WTC11 (cell line): ENCODE measurements around the gene ACP3. TPM values are rescaled to one million over a fixed set of nuclear protein-coding genes. Genes with fewer than 3 reads are reported as not detected.

Source experiments
- ATAC-seq: fragments of 200-7000 bp; cut with Tn5 transposase; 2 replicates; pipeline ENCODE4 v1.10.0; 2021; ENCODE audit warnings: mild to moderate bottlenecking, moderate library complexity
- CTCF ChIA-PET: fragments of 300-600 bp; sonication (Branson Sonifier 250); formaldehyde crosslinking; loops from one replicate; lab custom pipeline; 2021; ENCODE audit warnings: antibody characterized with exemption; lab: Charles Lee
- POLR2A ChIA-PET: fragments of 350-600 bp; sonication (Branson Sonifier 250); formaldehyde crosslinking; loops from one replicate; lab custom pipeline; 2021; ENCODE audit warnings: antibody characterized with exemption; lab: Charles Lee
- DNase-seq: peaks from one replicate; pipeline ENCODE4 v3.0.0; 2021; ENCODE audit warnings: low spot score
- H3K27ac Mint-ChIP-seq: 2 replicates; pipeline ENCODE4 v1.8.0; 2021; ENCODE audit warnings: mixed read lengths
- H3K27me3 Mint-ChIP-seq: 2 replicates; pipeline ENCODE4 v1.8.0; 2021; ENCODE audit warnings: low read depth, mild to moderate bottlenecking, moderate library complexity, mixed read lengths
- H3K36me3 Mint-ChIP-seq: 2 replicates; pipeline ENCODE4 v1.8.0; 2021; ENCODE audit warnings: mixed read lengths
- H3K4me1 Mint-ChIP-seq: 2 replicates; pipeline ENCODE4 v1.8.0; 2022; ENCODE audit warnings: mixed read lengths
- H3K4me3 Mint-ChIP-seq: 2 replicates; pipeline ENCODE4 v1.8.0; 2021; ENCODE audit warnings: mild to moderate bottlenecking, moderate library complexity, mixed read lengths
- H3K9me3 Mint-ChIP-seq: 2 replicates; pipeline ENCODE4 v1.8.0; 2021; ENCODE audit warnings: mixed read lengths
- ATF1 ChIP-seq: sonication (generic); formaldehyde crosslinking; IDR thresholded peaks from 2 replicates; pipeline ENCODE4 v1.8.1; 2023; ENCODE audit warnings: mild to moderate bottlenecking, moderate library complexity, missing genetic modification reagents
- CBFB ChIP-seq: sonication (generic); formaldehyde crosslinking; IDR thresholded peaks from 2 replicates; pipeline ENCODE4 v1.8.1; 2022; ENCODE audit warnings: mild to moderate bottlenecking, low read depth, missing genetic modification reagents
- FOXJ3 ChIP-seq: sonication (generic); formaldehyde crosslinking; IDR thresholded peaks from 2 replicates; pipeline ENCODE4 v1.9.0; 2021; ENCODE audit warnings: missing genetic modification reagents, mild to moderate bottlenecking, borderline replicate concordance
- FOXP4 ChIP-seq: sonication (generic); formaldehyde crosslinking; IDR thresholded peaks from 2 replicates; pipeline ENCODE4 v1.8.0; 2022; ENCODE audit warnings: mild to moderate bottlenecking, missing genetic modification reagents
- GABPB1 ChIP-seq: sonication (generic); formaldehyde crosslinking; IDR thresholded peaks from 2 replicates; pipeline ENCODE4 v1.8.1; 2023; ENCODE audit warnings: mild to moderate bottlenecking, missing genetic modification reagents
- HMGA2 ChIP-seq: fragments of 250-450 bp; sonication (Bioruptor Pico); IDR thresholded peaks from 2 replicates; pipeline ENCODE4 v1.4.0; 2021; ENCODE audit warnings: mild to moderate bottlenecking, moderate library complexity
- MLX ChIP-seq: sonication (generic); formaldehyde crosslinking; IDR thresholded peaks from 2 replicates; pipeline ENCODE4 v1.8.1; 2023; ENCODE audit warnings: mild to moderate bottlenecking, missing genetic modification reagents, moderate library complexity
- MYBL2 ChIP-seq: sonication (generic); formaldehyde crosslinking; IDR thresholded peaks from 2 replicates; pipeline ENCODE4 v1.8.1; 2023; ENCODE audit warnings: mild to moderate bottlenecking, moderate library complexity, missing genetic modification reagents
- NFYB ChIP-seq: sonication (generic); formaldehyde crosslinking; conservative IDR thresholded peaks from 2 replicates; pipeline ENCODE4 v1.8.0; 2022; ENCODE audit warnings: low read depth, missing genetic modification reagents
- TEAD1 ChIP-seq: sonication (generic); formaldehyde crosslinking; IDR thresholded peaks from 2 replicates; pipeline ENCODE4 v1.8.0; 2022; ENCODE audit warnings: mild to moderate bottlenecking, missing genetic modification reagents
- ZNF396 ChIP-seq: fragments of 250-450 bp; sonication (Bioruptor Pico); IDR thresholded peaks from 2 replicates; pipeline ENCODE4 v1.8.0; 2021; ENCODE audit warnings: mild to moderate bottlenecking, moderate library complexity, borderline replicate concordance
- total RNA-seq: library from RNA; stranded (reverse); gene quantifications from 3 replicates; pipeline ENCODE4 v1.2.3, GENCODE V29; 2021
- TF ChIP-seq, protein P1 (sequence below): sonication (generic); formaldehyde crosslinking; IDR thresholded peaks from 2 replicates; pipeline ENCODE4 v1.8.1; 2023; ENCODE audit warnings: mild to moderate bottlenecking, missing genetic modification reagents, borderline replicate concordance
- TF ChIP-seq, protein P2 (sequence below): fragments of 200-600 bp; IDR thresholded peaks from 2 replicates; pipeline ENCODE4 v1.8.0; 2022; ENCODE audit warnings: antibody characterized with exemption
- TF ChIP-seq, protein P3 (sequence below): sonication (generic); formaldehyde crosslinking; IDR thresholded peaks from 2 replicates; pipeline ENCODE4 v1.8.1; 2022; ENCODE audit warnings: missing genetic modification reagents, borderline replicate concordance

Gene ACP3
- total RNA-seq, 1 experiment from 2014 or later, result 2.5 TPM

DNA sequence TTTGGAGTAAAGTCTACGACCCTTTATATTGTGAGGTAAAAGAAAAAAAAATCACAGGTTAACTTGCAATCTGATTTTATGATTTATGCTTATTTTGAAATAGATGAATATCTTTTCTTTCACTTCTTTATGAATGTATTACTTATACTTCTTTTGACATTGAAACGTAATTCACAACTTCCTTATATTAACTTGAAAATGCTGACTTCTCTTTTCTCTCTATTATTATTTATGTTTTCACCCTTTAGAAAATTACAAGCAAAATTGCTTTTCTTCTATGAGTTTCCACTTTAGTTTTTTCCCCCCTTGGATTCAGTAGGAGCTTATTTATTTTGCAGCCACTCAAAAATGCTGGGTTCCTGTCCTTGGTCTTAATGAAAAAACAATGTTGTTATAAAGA lies 25.4 kb downstream of the ACP3 start (continued):
- TF ChIP-seq, protein P1, sequence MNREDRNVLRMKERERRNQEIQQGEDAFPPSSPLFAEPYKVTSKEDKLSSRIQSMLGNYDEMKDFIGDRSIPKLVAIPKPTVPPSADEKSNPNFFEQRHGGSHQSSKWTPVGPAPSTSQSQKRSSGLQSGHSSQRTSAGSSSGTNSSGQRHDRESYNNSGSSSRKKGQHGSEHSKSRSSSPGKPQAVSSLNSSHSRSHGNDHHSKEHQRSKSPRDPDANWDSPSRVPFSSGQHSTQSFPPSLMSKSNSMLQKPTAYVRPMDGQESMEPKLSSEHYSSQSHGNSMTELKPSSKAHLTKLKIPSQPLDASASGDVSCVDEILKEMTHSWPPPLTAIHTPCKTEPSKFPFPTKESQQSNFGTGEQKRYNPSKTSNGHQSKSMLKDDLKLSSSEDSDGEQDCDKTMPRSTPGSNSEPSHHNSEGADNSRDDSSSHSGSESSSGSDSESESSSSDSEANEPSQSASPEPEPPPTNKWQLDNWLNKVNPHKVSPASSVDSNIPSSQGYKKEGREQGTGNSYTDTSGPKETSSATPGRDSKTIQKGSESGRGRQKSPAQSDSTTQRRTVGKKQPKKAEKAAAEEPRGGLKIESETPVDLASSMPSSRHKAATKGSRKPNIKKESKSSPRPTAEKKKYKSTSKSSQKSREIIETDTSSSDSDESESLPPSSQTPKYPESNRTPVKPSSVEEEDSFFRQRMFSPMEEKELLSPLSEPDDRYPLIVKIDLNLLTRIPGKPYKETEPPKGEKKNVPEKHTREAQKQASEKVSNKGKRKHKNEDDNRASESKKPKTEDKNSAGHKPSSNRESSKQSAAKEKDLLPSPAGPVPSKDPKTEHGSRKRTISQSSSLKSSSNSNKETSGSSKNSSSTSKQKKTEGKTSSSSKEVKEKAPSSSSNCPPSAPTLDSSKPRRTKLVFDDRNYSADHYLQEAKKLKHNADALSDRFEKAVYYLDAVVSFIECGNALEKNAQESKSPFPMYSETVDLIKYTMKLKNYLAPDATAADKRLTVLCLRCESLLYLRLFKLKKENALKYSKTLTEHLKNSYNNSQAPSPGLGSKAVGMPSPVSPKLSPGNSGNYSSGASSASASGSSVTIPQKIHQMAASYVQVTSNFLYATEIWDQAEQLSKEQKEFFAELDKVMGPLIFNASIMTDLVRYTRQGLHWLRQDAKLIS (CRISPR knock-in tag), result no peak
- TF ChIP-seq ZNF396 (CRISPR knock-in tag), result no peak
- no peak for TF ChIP-seq FOXJ3 (CRISPR knock-in tag)
- TF ChIP-seq MLX (CRISPR knock-in tag), result no peak
- no peak for TF ChIP-seq TEAD1
- no peak for TF ChIP-seq NFYB

DNA sequence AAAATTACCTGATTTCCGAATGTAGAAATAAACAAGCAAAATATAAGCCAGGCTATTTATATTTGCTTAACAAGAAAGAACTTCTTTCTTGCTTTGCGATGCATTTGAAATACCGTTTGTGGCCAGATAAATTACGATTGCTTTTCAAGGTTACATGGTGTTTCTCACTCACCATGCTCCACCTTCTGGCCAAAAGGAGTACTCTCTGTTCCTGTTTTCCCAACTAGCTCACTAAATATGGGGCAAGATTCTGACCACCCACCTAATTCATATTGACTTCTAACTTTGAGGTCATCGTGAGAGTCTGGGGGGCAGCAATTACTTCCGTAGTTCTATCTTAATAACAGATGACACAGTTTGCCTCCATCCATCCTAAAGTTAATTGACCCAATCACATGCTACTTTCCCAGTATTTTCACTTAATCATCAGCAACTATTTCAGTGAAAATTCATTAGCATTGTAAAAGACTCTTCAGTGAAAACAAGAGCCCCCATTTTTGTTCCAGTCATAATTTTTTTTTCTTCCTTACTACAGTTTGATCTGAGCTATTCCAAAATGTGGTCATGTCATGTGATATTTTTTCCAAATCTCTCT lies 25.9 kb downstream of the ACP3 start:
- Mint-ChIP-seq H3K27ac (no peak overlapping the region), H3K27me3 (no peaks in the 10 kb centered on the region), H3K4me3 (no peak overlapping the region), H3K4me1 (peaks cover 13% of the 10 kb centered on the region), H3K9me3 (no peaks in the 10 kb centered on the region), H3K36me3 (no peaks in the 10 kb centered on the region)
- TF ChIP-seq, protein P2, sequence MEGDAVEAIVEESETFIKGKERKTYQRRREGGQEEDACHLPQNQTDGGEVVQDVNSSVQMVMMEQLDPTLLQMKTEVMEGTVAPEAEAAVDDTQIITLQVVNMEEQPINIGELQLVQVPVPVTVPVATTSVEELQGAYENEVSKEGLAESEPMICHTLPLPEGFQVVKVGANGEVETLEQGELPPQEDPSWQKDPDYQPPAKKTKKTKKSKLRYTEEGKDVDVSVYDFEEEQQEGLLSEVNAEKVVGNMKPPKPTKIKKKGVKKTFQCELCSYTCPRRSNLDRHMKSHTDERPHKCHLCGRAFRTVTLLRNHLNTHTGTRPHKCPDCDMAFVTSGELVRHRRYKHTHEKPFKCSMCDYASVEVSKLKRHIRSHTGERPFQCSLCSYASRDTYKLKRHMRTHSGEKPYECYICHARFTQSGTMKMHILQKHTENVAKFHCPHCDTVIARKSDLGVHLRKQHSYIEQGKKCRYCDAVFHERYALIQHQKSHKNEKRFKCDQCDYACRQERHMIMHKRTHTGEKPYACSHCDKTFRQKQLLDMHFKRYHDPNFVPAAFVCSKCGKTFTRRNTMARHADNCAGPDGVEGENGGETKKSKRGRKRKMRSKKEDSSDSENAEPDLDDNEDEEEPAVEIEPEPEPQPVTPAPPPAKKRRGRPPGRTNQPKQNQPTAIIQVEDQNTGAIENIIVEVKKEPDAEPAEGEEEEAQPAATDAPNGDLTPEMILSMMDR, result peak; percentile 60
- TF ChIP-seq FOXP4 (CRISPR knock-in tag), result no peak
- POLR2A ChIA-PET, result interaction anchor here (1.1 kb wide), 1 partner anchor 23 kb away, joined by 3 read pairs; no protein-coding TSS in a partner anchor
- DNase-seq (peak; percentile 26), ATAC-seq (peak; percentile 76)
- CTCF ChIA-PET, result interaction anchor here (0.6 to 4.0 kb wide), 40 partner anchors 8 to 512 kb away, joined by 3 to 147 read pairs (median 6); partner anchors contain the start of genes ACP3, CPNE4 and DNAJC13

DNA sequence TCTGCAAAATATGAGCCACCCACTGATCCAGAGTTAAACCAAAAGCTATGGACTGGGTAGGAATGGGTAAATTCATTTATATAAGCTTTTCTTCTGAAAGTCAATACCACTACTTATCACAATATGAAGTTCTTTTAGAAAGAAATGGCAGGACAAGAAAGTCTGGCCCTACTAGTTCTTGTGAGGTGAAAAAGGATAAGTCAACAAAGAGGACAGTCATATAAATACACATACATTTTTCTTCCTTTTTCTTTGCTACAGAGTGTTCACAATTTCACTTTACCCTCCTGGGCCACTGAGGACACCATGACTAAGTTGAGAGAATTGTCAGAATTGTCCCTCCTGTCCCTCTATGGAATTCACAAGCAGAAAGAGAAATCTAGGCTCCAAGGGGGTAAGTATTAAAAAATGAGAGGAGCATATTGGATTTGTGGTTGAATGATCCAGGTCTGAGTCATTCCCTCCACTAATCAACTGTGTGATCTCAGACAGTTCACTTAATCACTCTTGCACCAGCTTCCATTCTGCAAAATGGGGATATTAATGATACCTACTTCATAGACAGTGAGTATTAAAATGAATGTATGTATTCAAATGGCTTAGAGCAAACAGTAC lies 27.6 kb downstream of the ACP3 start:
- no peak for ATAC-seq
- CTCF ChIA-PET, result interaction anchor here (1.0 to 4.0 kb wide), 6 partner anchors 8 to 86 kb away, joined by 3 to 147 read pairs (median 28); partner anchors contain the start of gene ACP3
- no peak for TF ChIP-seq MYBL2
- no peak for TF ChIP-seq CBFB
- no peak for TF ChIP-seq NFYB
- no peak for TF ChIP-seq HMGA2
- TF ChIP-seq GABPB1 (CRISPR knock-in tag), result no peak
- TF ChIP-seq, protein P1 (CRISPR knock-in tag), result no peak
- no peak for TF ChIP-seq ATF1 (CRISPR knock-in tag)
- TF ChIP-seq, protein P3, sequence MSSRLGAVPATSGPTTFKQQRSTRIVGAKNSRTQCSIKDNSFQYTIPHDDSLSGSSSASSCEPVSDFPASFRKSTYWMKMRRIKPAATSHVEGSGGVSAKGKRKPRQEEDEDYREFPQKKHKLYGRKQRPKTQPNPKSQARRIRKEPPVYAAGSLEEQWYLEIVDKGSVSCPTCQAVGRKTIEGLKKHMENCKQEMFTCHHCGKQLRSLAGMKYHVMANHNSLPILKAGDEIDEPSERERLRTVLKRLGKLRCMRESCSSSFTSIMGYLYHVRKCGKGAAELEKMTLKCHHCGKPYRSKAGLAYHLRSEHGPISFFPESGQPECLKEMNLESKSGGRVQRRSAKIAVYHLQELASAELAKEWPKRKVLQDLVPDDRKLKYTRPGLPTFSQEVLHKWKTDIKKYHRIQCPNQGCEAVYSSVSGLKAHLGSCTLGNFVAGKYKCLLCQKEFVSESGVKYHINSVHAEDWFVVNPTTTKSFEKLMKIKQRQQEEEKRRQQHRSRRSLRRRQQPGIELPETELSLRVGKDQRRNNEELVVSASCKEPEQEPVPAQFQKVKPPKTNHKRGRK (CRISPR knock-in tag), result no peak

More for the DNA sequence above, 27.6 kb downstream of the ACP3 start:
- no peak overlapping the region for H3K4me3 Mint-ChIP-seq
- no peak overlapping the region for H3K27ac Mint-ChIP-seq
- H3K27me3 Mint-ChIP-seq, result no peaks in the 10 kb centered on the region
- H3K4me1 Mint-ChIP-seq, result peaks cover 10% of the 10 kb centered on the region
- POLR2A ChIA-PET, result no interaction called here
- no peaks in the 10 kb centered on the region for H3K36me3 Mint-ChIP-seq
- DNase-seq, result no peak
- H3K9me3 Mint-ChIP-seq, result no peaks in the 10 kb centered on the region
